HG02973 (cell line): Measurements from ENCODE around the gene SIGLEC14.

Experiments
- ATAC-seq: cut with Tn5 transposase; IDR thresholded peaks from one replicate; pipeline ENCODE4 v1.9.1; 2021; ENCODE audit warnings: moderate library complexity; ENCODE audit not compliant: unreplicated experiment

SIGLEC14 gene

DNA sequence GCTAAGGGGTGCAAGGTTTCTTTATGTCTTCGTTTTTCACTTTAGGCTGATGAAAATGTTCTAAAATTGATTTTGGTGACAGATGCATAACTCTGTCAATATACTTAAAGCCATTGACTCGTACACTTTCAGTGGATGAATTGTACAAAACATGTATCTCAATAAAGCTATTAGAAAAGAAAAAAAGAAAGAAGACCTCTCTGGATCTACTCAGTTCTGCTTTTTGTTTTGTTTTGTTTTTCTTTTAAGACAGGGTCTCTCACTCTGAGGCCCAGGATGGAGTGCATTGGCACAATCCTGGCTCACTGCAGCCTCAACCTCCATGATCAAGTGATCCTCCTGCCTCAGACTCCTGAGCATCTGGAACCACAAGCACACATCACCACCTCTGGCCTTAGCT is 19.9 kb downstream of the SIGLEC14 start:
- no peak for ATAC-seq

DNA sequence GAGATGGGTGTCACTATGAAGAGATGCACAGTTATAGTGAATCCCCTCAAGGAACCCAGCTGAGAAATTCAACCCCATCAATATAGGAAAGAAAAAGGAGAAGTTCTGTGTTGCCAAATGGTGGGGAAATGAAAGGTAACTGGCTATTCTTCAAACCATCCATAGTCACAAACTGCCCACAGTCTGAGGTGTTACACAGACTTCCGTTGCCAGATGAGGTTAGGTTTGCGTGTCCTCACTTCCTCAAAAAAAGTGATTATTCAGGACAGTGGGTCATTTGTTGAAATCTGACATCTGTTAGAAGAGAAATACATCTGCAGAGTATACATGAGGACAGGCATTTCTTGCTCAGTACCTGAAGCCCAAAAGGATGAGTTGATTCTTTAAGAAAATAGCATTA is 25.4 kb downstream of the SIGLEC14 start:
- ATAC-seq: no peak

DNA sequence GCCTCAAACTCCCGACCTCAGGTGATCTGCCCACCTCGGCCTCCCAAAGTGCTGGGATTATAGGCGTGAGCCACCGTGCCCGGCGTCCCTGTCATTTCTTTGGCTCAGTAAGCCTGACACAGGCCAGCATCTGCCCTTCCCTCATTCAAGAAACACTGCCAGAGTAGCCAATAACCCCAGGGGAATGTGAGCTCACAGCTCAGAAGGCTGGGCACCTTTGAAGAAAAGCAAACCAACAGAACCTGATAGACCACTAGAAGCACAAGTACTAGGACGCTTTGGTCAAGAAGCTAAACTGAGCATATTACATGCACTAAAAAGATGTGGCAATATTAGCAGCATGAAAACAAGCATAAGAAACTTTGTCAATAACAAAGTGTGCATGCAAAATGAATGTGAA is 30.6 kb downstream of the SIGLEC14 start:
- ATAC-seq: no peak

DNA sequence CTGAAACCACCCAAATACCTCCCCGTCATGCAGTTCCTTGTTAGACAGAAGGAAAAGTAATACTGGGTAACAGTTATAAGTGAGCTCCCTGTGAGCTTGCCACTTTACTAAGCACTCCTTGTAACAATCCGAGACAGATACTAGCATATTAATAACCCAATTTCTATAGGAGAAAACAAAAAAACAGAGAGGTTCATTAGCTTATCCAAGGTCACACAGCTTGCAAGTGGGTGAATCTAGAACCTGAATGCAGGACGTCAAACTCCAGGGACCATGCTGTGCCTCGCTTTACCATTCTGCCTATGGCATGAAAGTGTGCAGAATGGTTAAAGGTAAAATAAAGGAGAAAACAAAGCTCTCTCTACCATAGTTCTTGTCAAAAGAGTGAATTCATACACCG is 31.8 kb downstream of the SIGLEC14 start:
- no peak for ATAC-seq

DNA sequence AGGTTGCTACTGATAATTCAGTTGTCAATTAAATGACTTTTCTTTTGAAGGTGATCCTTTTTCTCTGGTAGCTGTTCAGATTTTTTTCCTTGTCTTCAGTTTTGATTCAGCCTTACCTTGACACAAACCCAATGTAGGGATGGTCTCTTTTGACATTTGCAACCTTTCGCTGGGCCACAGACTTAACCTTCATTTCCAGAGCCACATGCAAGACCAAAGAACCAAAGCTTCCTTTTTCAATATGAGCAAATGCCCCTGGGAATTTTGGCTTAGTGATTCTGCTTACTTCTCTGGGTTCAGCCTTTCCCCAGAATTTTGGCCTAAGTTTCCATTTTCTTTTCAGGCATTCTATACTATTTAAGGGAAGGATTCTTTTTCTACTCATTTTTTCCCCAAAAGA is 36.0 kb downstream of the SIGLEC14 start:
- ATAC-seq: no peak

DNA sequence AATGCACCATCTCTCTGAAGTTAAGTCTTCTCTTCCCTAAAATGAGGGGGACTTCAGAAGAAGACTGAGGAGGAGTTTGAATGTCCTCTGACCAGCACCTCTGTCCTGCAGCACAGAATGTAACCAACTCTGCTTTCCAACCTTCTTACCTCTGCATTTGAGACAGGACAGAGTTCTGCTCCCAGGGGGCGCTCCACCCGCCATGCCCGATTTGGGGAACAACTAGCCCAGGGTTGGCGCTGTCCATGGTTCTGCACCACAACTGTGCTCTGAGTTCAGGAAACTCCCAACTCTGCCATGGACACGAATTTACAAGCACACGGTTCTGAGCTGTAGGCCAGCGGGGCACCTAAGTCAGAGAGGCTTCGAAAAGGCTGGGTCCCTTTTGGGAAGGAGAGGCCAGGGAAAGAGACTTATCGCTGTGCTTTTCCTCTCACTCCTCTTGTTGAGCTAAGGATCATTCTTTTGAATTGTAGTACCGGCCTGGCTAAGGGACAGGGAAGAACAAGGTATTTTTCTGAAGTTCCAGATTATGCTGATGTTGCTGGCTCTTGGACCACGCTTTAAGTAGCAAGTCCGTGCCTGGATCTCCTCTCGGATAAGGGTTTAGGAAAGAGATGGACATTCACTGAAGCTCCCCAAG is 38.6 kb downstream of the SIGLEC14 start:
- no peak for ATAC-seq

DNA sequence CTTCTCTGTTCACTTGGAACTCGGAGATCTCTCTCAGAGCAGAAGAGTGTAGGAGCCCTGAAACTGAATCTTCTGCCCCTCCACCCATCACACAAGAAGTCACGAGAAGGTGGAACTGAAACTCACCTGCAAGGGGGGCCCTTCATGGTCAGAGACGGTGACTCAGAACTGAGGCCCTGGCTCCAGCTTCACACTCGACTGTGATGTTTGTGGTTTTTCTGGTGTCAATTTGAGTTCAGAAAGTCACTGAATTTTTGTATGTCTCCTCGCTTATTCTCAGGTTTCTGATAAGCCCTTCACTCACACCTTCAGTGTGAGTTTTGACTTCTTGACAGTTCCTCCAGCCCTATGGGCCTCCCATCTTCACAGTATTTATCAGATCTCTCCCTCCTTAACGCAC is 39.5 kb downstream of the SIGLEC14 start:
- ATAC-seq: peak; percentile 81

DNA sequence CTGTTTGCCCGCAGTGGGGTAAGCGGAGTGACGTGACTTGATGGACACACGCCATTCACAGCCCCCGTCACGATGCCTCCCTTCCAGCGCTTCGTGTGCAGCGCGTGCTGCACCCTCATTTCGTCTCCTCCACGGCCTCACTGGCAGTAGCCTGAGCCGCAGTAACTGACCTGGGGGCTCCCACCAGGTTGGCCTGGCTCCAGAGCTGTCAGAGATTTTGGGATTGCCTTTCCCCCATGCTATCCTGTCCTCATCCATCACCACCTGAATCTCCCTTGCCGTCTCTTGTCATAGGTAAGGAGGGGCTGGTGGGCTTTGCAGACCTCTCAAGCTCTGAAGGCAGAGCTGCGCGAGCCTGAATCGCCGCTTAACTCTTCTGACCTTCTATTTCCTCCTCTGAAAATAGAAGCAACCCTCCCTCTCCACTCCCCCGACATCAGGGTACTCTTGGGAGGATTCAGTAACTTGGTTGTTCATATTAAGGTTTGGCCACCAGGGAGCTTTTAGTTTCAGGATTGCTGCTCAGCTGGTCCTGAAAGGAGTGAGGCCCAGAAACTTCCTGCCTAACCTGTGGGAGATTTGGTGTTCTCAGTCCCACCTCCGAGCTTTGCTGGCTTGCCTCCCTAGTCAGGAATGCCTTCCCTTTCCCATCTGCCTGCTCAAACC is 44.3 kb downstream of the SIGLEC14 start:
- ATAC-seq: no peak

DNA sequence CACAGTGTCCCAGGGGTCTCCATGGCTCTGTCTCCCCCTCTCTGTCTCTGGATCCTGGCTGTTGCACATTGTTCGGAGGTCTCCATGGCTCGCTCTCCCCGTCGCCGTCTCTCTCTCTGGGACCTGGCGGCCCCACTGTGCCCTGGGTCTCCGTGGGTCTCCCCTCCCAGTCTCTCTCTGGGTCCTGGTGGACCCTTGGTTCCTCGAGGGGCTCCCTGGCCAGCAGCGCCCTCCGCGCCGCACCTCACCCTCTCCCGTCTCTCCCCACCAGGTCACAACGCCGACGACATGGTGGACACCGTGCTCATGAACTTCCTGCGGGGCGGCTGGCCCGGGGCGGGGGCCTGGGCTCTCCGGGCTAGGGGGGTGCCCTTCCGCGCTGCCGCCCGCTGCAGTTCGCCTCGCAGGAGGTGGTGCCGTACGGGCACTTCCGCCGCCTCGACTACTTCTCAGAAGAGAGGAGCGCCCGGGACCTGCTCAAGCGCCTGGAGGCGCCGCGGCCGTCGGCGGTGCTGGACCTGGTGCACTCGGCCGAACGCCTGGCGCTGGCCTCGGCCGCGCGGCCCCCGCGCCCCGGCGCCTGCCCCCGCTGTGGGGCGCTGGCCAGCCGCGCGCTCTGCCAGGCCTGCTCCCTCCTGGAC is 45.6 kb downstream of the SIGLEC14 start:
- ATAC-seq: no peak

DNA sequence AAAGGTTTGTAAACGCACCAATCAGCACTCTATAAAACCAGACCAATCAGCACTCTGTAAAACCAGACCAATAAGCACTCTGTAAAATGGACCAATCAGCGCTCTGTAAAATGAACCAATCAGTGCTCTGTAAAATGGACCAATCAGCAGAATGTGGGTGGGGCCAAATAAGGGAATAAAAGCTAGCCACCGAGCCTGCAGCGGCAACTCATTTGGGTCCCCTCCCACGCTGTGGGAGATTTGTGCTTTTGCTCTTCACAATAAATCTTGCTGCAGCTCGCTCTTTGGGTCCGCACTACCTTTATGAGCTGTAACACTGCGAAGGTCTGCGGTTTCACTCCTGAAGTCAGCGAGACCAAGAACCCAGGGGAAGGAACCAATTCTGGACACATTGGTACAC is 47.5 kb downstream of the SIGLEC14 start:
- no peak for ATAC-seq

DNA sequence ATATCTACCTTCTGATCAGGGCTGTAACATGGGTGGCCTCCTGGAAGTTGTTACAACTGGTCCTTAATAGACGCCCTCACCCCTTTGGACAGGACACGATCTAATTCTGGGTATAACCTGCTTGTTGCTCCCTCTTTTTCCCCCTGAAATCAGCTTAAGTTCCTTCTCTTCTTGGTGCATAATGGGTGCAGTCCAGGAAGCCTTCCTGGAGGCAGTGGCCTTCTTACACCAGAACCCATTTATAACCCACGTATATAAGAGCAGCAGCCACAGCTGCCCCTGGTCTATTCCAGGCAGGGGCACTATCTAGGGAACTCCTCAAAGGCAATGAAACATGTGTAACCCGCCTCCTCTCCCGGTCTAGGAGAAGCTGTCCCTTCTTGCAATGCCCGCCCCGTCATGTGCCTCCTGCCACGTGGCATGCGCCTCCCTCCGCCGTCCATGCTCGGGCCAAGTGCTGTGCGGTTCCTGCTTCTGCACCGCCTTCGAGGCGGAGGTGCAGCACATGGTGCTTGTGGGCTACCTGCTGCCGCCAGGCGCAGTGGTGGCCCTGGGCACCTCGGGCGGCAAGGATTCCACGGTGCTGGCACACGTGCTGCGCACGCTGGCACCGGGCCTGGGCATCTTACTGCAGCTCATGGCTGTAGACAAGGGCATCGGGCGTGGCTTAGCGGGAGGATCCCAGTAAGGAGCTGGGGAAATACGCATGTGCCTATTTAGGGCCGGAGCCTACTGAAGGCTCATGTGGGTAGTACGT is 48.3 kb downstream of the SIGLEC14 start:
- no peak for ATAC-seq

DNA sequence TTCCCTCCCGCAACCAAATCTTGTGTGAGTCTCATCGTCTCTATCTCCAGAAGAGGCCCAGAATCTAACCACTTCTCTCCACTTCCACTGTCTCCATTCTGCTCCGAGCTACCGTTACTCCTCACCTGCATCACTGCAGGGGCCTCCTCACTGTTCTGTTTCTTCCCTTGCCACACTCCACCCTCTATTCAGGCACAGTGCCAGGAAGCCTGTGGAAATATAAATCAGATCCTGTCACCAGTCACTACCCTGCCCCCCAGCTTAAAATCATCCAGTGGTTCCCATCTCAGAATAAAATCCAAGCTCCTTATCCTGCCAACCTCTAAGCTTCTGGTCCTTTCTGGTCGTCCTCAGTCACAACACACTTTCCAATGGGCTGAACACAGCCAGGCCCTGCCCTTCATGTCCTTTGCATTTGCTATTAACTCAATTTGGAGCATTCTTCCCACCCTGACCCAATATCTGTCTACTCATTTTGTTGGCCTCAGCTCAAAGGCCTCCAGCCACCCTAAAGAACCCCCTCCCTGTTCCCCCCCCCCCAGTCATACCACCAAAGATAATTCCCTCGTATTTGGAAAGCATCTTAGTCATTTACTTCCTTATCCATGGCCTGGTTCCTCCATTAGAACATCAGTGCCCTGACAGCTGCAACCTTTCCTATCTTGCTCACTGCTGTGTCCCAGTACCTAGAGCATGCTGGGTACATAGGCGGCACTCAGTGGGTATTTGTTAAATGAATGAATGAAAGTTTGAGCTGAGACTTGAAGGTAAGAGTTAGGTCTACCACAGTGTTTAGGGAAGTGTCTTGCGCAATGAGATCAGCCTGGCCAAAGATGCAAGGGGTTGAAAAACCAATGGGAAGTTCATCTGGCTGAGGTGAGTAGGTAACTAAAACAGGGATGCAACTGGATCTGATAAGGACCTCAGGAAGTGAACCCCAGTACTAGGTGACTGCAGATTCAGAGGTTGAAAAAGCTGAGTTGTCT is 51.1 kb downstream of the SIGLEC14 start:
- ATAC-seq: no peak

DNA sequence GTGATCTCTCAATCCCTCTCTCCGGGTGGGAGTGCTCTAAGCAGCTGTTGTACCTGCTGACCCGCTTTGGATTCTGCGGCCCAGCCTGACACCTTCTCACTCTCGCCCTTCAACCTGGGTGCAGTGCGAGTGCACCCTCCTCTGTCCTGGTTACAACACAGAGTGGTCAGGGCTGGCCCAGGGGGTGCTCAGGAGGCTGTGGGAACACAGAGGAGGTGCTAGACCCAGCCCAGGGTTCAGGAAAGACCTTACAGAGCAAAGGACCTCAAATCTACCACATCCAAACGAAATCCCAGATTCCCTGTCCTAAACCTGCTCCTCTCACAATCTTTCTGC is 51.9 kb downstream of the SIGLEC14 start:
- ATAC-seq: no peak

DNA sequence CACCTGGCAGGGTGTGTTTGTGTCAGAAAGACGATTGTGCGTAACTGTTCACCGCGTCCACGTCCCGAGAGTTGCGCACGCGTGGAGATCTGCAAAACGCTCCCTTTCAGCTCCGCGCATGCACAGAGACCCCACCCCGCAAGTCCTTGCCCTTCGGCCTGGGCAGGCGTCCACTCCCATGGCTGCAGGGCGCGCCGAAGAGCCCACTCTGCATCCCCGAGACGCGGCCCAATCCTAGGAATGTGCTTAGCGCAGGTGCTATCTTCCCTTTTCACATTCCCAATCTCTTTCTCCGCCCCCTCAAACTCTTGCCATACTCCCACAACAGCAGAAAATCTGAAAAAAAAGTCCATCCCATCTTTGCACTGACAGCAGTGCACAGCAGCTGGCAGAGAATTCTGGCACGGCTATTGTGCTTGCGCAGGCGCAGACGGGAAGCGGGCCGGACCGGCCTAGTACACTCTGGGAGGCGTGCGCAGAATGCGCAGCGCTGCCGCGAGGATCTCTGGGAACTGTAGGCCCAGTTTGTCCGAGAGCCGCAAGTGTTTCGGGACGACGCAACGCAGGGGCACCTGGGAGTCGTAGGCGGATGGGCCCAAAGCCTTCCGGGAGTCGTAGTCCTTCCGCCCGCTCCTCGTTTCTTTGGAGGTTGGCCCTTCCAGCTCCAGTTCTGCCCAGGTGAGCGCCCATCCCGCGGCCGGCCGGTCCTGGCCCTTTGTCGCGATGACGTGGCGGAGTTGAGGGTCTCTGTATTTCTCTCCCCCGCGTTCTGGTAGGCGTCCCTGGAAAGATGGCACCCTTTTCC is 52.5 kb downstream of the SIGLEC14 start:
- peak; percentile 95 for ATAC-seq

DNA sequence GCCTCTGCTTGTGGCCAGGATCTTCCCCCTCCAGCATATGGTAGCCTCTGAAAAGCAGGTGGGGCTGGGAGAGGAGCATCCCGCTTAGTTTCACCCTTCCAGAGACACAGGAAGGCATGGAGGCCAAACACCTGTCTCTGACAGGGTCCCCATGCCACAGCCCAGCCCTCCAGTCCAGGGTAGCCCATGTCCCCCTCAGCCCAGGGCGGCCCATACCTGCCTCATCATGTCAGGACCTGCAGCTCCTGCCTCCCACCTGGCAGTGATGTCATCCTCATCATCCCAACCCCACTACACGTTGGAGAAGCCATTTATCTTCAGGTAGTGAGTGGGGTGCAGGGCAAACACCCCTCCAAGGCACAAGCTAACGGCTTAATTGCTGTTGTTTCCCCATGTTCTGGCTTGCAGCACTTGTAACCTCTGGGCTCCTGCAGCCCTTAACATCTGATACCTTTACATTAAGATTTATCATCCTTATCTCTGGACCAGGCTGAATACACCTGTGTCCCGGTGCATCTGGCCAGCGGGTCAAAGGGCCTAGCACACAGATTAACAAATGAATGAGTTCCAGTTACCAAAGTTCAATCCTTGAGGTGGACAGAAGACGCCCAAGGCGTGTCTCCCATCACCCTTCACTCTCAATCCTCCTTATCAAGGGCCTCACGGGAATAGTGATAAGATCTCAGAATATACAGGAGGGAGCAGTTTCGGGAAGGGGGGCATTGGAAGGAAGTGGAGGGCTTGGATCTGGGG is 53.3 kb downstream of the SIGLEC14 start:
- ATAC-seq: no peak
